Umbilical cord (tissue), 2 donors: ENCODE results near the gene TMUB1. TPM values are rescaled to one million over a fixed set of nuclear protein-coding genes. Genes with fewer than 3 reads are reported as not detected.

ENCODE experiments used
- DNase-seq: peaks from one replicate; pipeline ENCODE4 v3.0.0-alpha.2; 2015; ENCODE audit warnings: low spot score
- total RNA-seq: library from RNA; depleted of rRNA; stranded (reverse); fragments of >200 nt; gene quantifications from one replicate; pipeline ENCODE4 v1.2.3, GENCODE V29; 2014; ENCODE audit warnings: low replicate concordance; ENCODE audit not compliant: insufficient read depth

TMUB1 gene
- total RNA-seq, 1 donor from 2014 or later, result 26.0 TPM

DNA sequence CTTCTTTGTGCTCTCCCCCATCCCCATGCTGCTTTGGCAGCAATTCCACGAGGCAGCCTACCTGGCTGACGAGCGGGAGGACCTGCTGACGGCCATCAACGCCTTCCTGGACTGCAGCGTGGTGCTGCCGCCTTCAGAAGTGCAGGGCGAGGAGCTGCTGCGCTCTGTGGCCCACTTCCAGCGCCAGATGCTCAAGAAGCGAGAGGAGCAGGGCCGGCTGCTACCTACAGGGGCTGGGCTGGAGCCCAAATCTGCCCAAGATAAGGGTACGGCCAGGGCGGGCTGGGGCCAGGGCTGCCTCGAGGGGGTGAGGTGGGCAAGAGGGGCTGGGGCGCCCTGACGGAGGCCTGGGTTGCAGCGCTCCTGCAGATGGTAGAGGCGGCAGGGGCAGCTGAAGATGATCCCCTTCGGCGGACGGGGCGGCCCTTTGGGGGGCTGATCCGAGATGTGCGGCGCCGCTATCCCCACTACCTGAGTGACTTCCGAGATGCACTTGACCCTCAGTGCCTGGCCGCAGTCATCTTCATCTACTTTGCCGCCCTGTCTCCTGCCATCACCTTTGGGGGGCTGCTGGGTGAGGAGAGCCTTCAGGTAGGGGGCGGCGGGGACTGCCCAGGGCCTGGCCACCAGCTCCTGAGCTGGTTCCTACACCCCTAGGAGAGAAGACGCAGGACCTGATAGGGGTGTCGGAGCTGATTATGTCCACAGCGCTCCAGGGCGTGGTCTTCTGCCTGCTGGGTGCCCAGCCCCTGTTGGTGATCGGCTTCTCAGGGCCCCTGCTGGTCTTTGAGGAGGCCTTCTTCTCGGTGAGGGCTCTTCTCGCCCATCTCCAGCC lies 12.0 kb downstream of the TMUB1 start:
- DNase-seq, result no peak

GRCh38 chr7:151070574-151070960 lies 12.7 kb downstream of the TMUB1 start:
- DNase-seq, result no peak

DNA sequence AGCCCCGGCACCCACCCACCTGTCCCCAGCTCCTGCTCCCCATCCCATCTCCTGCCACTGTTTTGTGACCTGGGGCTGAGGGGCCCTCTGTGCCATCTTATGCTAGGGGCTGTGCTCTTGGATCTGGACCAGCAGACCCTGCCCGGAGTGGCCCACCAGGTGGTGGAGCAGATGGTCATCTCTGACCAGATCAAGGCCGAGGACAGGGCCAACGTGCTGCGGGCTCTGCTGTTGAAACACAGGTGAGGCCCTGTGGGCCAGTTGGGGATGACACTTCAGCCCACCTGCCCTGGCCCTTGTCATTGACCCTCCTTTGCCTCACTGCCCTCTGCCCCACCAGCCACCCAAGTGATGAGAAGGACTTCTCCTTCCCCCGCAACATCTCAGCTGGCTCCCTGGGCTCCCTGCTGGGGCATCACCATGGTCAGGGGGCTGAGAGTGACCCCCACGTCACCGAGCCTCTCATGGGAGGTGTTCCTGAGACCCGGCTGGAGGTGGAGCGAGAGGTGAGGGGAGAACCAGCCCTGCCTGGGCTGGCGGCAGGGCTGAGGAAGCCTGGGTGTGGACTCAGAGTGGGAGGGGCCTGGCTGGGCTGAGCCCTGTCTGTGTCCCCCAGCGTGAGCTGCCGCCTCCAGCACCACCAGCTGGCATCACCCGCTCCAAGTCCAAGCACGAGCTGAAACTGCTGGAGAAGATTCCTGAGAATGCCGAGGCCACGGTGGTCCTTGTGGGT lies 13.3 kb downstream of the TMUB1 start:
- DNase-seq, result no peak

DNA sequence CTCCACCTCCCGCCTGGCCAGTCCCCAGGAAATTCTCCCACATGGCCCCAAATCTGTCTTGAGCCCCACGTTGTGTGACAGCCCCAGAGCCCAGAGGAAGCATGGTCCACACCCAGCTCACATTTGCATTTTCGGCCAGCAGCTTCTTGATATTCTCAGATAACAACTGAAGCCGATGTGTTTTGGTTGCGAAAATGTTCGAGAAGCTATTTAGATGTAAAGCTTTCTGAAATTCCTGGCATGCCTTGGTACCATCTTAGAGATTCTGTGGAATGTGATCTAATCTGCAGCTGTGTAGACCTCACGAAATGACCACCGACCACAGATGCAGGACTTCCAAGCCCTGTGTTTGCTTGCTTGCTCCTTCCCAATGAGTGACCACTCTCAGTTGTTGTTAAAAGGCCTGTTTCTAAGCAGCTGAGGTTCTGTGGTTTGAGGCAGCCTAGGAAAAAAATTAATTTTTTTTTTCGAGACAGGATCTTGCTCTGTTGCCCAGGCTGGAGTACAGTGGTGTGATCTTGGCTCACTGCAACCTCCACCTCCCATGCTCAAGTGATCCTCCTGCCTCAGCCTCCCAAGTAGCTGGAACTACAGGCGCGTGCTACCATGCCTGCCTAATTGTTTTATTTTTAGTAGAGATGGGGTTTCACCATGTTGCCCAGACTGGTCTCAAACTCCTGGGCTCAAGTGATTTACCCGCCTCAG lies 15.1 kb downstream of the TMUB1 start:
- peak; percentile 75 for DNase-seq

GRCh38 chr7:151066273-151066974 lies 16.9 kb downstream of the TMUB1 start:
- DNase-seq, result no peak

DNA sequence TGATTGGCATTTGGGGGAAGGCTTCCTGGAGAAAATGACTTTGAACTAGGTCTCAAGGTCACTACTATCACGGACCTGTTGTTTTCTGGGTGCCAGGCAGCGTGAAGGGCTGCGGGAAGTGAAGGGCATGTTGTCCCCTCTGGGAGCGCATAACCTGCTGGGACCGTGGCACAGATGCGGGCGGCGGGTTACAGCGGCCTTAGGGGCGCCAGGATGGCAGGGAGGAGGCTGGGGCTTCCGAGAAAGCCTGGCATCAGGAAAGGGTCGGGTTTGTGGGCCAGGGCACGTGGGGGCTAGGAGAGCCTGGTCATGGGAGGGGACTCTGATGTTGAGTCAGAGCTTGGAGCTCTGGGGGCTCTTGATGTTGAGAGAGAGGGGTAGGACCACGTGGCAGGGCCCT lies 17.8 kb downstream of the TMUB1 start:
- DNase-seq, result no peak

DNA sequence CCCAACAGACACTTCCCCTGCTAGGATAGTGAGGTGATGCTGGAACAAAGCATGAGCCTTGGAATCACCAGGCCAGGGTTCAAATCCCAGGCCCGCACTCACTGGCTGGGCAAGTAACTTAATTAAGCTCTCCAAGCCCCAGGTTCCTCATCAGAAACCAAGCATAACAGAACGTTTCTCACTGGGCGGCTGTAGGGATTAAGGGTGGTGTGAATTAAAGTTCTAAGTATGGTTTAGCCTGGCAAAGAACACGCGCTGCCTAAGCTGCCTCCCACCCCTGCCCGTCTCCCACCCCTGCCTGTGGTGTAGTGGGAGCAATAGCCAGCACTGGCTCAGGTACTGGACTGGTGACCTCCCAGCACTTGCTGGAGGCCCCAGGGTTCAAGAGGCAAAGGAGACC lies 18.3 kb downstream of the TMUB1 start:
- no peak for DNase-seq

GRCh38 chr7:151064454-151064853 lies 18.8 kb downstream of the TMUB1 start:
- no peak for DNase-seq

DNA sequence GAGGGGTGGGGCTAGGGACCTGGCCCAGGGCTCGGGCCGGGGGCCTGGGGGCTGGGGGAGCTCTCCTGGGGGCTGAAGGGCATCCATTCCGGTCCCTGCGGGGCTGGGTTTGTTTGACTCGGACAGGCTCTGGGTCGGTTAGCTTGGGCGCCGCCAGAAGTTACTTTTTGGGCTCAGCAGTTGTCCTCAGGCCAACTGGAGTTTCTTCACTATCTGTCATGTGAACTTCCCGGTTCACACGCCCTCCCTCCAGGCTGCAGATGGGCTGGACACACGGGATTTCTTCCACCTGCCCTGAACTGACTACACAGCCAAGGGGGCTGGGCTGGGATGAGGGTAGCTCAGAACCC lies 20.1 kb downstream of the TMUB1 start:
- peak; percentile 64 for DNase-seq

DNA sequence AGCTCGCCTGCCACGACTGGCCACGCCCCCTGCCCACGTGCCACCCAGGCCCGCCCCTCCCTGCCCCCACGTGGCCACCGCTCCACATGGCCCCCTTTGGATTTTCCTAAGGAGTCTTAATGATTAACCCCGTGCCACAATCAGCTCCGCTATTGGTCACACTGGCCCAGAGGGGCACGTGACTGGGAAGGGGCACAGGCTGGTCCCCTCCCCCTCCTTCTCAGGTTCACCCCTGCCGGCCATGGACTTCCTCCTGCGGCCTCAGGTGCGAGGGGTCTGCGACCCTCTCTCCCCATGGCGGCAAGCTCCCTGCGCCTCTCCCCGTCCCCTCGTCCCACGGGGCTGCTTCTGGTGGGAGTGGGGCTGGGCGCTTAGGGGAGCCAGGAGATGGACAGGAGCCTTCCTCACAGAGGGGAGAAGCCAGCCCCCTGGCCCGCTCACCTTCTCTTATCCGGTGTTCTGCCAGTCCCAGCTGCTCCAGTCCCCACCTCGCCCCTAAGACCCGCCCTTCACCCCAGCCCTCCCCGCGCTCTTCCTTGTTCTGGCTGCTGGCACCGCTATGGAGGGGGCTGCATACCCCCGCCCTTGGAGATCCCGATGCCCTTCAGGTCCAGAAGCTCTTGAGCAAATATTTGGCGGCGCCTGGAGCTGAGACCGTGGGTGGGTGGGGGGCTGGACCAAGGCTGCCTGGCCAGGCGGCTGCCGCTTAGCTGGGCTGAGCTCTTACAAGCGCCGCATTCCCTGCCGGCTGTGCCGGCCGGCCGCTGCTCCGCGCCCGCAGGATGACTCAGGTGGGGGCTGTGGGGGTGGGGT lies 20.7 kb downstream of the TMUB1 start:
- peak; percentile 59 for DNase-seq

- no peak for DNase-seq
These were observed 21.2 kb downstream of the TMUB1 start for GRCh38 chr7:151062111-151062398.

GRCh38 chr7:151061213-151062110 lies 21.8 kb downstream of the TMUB1 start:
- DNase-seq, result peak; percentile 36

- peak; percentile 44 for DNase-seq
These were observed 22.7 kb downstream of the TMUB1 start for GRCh38 chr7:151060416-151061212.

DNA sequence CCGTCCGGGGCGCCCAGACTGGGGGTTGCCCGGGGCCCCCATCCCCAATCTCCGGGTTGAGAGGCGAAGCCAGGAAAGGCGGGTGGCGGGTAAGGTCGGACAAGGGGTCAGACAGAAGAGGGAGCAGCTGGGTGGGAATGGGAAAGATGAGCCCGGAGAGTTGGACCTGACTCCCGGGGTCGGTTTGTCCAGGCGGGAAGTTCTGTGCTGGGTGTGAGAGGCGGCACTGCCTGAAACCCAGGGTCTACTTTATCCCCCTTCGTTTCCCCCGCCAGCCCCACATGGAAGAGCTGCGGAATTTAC lies 23.2 kb downstream of the TMUB1 start:
- DNase-seq, result no peak

DNA sequence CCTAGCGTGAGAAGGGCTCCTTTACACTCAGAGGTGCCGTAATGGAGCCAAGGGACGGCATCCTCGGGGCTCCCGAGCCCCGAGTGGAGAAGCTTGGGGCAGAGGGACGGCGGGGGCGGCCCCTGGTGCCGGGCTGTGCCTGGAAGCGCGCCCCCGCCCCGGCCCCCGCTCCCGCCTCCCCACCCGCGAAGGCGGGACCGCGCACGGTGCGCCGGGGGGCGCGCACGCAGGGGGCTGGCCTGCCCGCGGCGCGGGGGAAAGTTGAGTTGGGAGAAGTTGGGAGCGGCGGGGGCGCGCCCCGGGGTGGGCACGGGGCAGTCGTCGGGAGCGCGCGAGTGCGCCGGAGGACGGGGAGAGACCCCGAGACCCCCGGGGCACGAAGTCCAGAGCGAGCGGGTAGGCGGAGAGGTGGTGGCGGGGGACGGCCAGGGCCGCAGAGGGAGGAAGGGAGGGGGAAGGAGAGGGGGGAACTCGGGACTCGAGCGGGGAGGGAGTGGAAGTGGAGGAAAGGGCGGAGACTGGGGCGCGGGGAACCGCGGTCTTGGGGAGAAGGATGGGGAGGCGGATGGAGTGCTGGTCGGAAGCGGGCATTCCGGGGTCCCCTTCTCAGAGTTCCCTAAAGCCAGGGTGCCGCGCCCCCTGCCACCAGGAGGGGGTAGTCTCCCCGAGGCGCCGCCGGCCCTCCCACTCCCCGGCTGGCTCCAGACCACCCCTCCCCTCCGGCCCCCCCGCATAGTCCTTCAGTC lies 23.8 kb downstream of the TMUB1 start, which contains the start of gene SLC4A2:
Gene SLC4A2, plus strand, starts transcription at position 223 of the 746 bp plus-strand sequence. CDS start 2,399 bp downstream, outside the sequence.
- DNase-seq, result peak; percentile 90

GRCh38 chr7:151058781-151059366 lies 24.4 kb downstream of the TMUB1 start:
- peak; percentile 38 for DNase-seq

- peak; percentile 100 for DNase-seq
These were observed 25.1 kb downstream of the TMUB1 start for GRCh38 chr7:151057989-151058780.
